Astrocyte (in vitro differentiated cells and primary cell): Measurements from ENCODE around the gene RAD51B. TPM values are rescaled to one million over a fixed set of nuclear protein-coding genes. Genes with fewer than 3 reads are reported as not detected.
A peak's percentile ranks its signal among the peaks of the same experiment; 100 is the strongest.
"Not testable (repeated sequence)": the region's sequence is repeated elsewhere in the genome, so short reads cannot be mapped to it uniquely, and the experiment has no call there.

Experiments used
- DNase-seq: peaks from one replicate; pipeline ENCODE4 v3.0.0-alpha.2; 2010; ENCODE audit warnings: low read depth
- FAIRE-seq: peaks from 2 replicates; lab custom pipeline; 2011; peaks lifted over from hg19 to GRCh38; lab: Jason Lieb, UNC
- H2AFZ ChIP-seq: 2 replicates; pipeline ENCODE4 v1.6.0; 2012; ENCODE audit warnings: low read depth, low read length, inconsistent platforms
- H3K27ac ChIP-seq: 2 replicates; pipeline ENCODE4 v1.5.1; 2011; ENCODE audit warnings: low read depth, low read length, inconsistent platforms
- H3K27me3 ChIP-seq: 2 replicates; pipeline ENCODE4 v1.6.0; 2011; ENCODE audit warnings: low read length, inconsistent platforms; ENCODE audit not compliant: insufficient read depth
- H3K36me3 ChIP-seq: 2 replicates; pipeline ENCODE4 v1.5.1; 2011; ENCODE audit warnings: low read length, inconsistent platforms; ENCODE audit not compliant: insufficient read depth
- H3K4me1 ChIP-seq: 2 replicates; pipeline ENCODE4 v1.5.1; 2011; ENCODE audit warnings: low read length, inconsistent platforms; ENCODE audit not compliant: insufficient read depth
- H3K4me2 ChIP-seq: 2 replicates; pipeline ENCODE4 v1.6.0; 2012; ENCODE audit warnings: low read length, inconsistent platforms
- H3K4me3 ChIP-seq: 2 replicates; pipeline ENCODE4 v1.5.1; 2011; ENCODE audit warnings: low read depth, mild to moderate bottlenecking, low read length, inconsistent platforms; ENCODE audit not compliant: insufficient read depth
- H3K79me2 ChIP-seq: 2 replicates; pipeline ENCODE4 v1.6.0; 2012; ENCODE audit warnings: mild to moderate bottlenecking, low read length, inconsistent platforms; ENCODE audit not compliant: insufficient read depth
- H3K9ac ChIP-seq: 2 replicates; pipeline ENCODE4 v1.6.0; 2012; ENCODE audit warnings: mild to moderate bottlenecking, low read length, inconsistent platforms
- H3K9me3 ChIP-seq: 2 replicates; pipeline ENCODE4 v1.5.1; 2012; ENCODE audit warnings: low read depth, mild to moderate bottlenecking, low read length, inconsistent platforms; ENCODE audit not compliant: insufficient read depth
- H4K20me1 ChIP-seq: 2 replicates; pipeline ENCODE4 v1.6.0; 2012; ENCODE audit warnings: low read length, inconsistent platforms; ENCODE audit not compliant: insufficient read depth
- H3K27ac Mint-ChIP-seq: one replicate; pipeline ENCODE4 v1.8.0; 2021; ENCODE audit warnings: mild to moderate bottlenecking, mixed read lengths; ENCODE audit not compliant: unreplicated experiment
- H3K27me3 Mint-ChIP-seq: one replicate; pipeline ENCODE4 v1.8.0; 2021; ENCODE audit warnings: low read depth, mixed read lengths; ENCODE audit not compliant: unreplicated experiment
- H3K36me3 Mint-ChIP-seq: one replicate; pipeline ENCODE4 v1.8.0; 2021; ENCODE audit warnings: low read depth, mixed read lengths; ENCODE audit not compliant: unreplicated experiment
- H3K4me1 Mint-ChIP-seq: one replicate; pipeline ENCODE4 v1.8.0; 2021; ENCODE audit warnings: low read depth, mixed read lengths; ENCODE audit not compliant: unreplicated experiment
- H3K4me3 Mint-ChIP-seq: one replicate; pipeline ENCODE4 v1.8.0; 2021; ENCODE audit warnings: mild to moderate bottlenecking, moderate library complexity, mixed read lengths; ENCODE audit not compliant: unreplicated experiment
- H3K9me3 Mint-ChIP-seq: one replicate; pipeline ENCODE4 v1.8.0; 2021; ENCODE audit warnings: mild to moderate bottlenecking, mixed read lengths; ENCODE audit not compliant: unreplicated experiment
- CTCF ChIP-seq: IDR thresholded peaks from 2 replicates; pipeline ENCODE4 v1.5.1; 2011; ENCODE audit warnings: low read depth, mild to moderate bottlenecking, inconsistent platforms, low read length, moderate library complexity; ENCODE audit not compliant: insufficient read depth
- EZH2 ChIP-seq: IDR thresholded peaks from 2 replicates; pipeline ENCODE4 v1.6.1; 2012; ENCODE audit warnings: mild to moderate bottlenecking, low read length, inconsistent platforms; ENCODE audit not compliant: insufficient read depth
- total RNA-seq: library from RNA; stranded (reverse); gene quantifications from 2 replicates; pipeline ENCODE4 v1.2.1, GENCODE V29; 2021

RAD51B gene
- total RNA-seq, 1 donor from 2014 or later = 10.8 TPM

GRCh38 chr14:68099495-68100045, 280.0 kb downstream of the RAD51B start:
- no peaks in the 10 kb centered on the region for H3K27me3 Mint-ChIP-seq
- peaks cover 19% of the 10 kb centered on the region for H3K4me1 Mint-ChIP-seq
- no peak overlapping the region for H2AFZ ChIP-seq
- H3K9ac ChIP-seq = no peak overlapping the region
- FAIRE-seq (no peak), DNase-seq (peak; percentile 80)
- H4K20me1 ChIP-seq = no peaks in the 10 kb centered on the region
- no peaks in the 10 kb centered on the region for H3K79me2 ChIP-seq
- H3K36me3 Mint-ChIP-seq = peaks cover 27% of the 10 kb centered on the region
- no peak overlapping the region for H3K27ac Mint-ChIP-seq
- no peaks in the 10 kb centered on the region for H3K36me3 ChIP-seq
- TF ChIP-seq EZH2 (no peak), CTCF (no peak)
- no peak overlapping the region for H3K4me3 Mint-ChIP-seq
- no peaks in the 10 kb centered on the region for H3K27me3 ChIP-seq
- peaks cover 10% of the 10 kb centered on the region for H3K4me1 ChIP-seq
- no peak overlapping the region for H3K27ac ChIP-seq
- no peak overlapping the region for H3K4me3 ChIP-seq
- H3K9me3 Mint-ChIP-seq = peaks cover 31% of the 10 kb centered on the region
- no peak overlapping the region for H3K4me2 ChIP-seq
- peaks cover 15% of the 10 kb centered on the region for H3K9me3 ChIP-seq

- Mint-ChIP-seq H3K36me3 (peaks cover 27% of the 10 kb centered on the region), H3K4me1 (peaks cover 32% of the 10 kb centered on the region), H3K9me3 (peaks cover 31% of the 10 kb centered on the region)
- not testable (repeated sequence) for FAIRE-seq, H3K27me3 ChIP-seq, H3K36me3 ChIP-seq, H4K20me1 ChIP-seq, DNase-seq, H3K4me2 ChIP-seq, H3K4me3 ChIP-seq, H3K9ac ChIP-seq, H3K4me3 Mint-ChIP-seq, H3K27ac ChIP-seq, H2AFZ ChIP-seq, H3K27me3 Mint-ChIP-seq, H3K27ac Mint-ChIP-seq, H3K79me2 ChIP-seq
- peaks cover 15% of the 10 kb centered on the region for H3K4me1 ChIP-seq
- peaks cover 15% of the 10 kb centered on the region for H3K9me3 ChIP-seq
Observed at GRCh38 chr14:68101715-68102301, 282.2 kb downstream of the RAD51B start.

GRCh38 chr14:68103853-68104252, 284.3 kb downstream of the RAD51B start:
- Histone ChIP-seq H3K79me2 (no peaks in the 10 kb centered on the region), H2AFZ (no peak overlapping the region), H3K4me3 (no peak overlapping the region), H3K27me3 (no peaks in the 10 kb centered on the region), H3K36me3 (no peaks in the 10 kb centered on the region), H3K9ac (peak overlapping the region; percentile 45), H3K4me1 (peaks cover 15% of the 10 kb centered on the region), H3K4me2 (no peak overlapping the region), H3K27ac (peak overlapping the region; percentile 66), H3K9me3 (peaks cover 15% of the 10 kb centered on the region), H4K20me1 (no peaks in the 10 kb centered on the region)
- Mint-ChIP-seq H3K4me3 (no peak overlapping the region), H3K27me3 (no peaks in the 10 kb centered on the region), H3K4me1 (peaks cover 32% of the 10 kb centered on the region), H3K36me3 (peaks cover 19% of the 10 kb centered on the region), H3K9me3 (peaks cover 24% of the 10 kb centered on the region), H3K27ac (peak overlapping the region; percentile 99)
- FAIRE-seq = no peak
- DNase-seq = no peak
- TF ChIP-seq EZH2 (no peak), CTCF (no peak)
